IMR-90 (cell line): ENCODE results near the gene PITPNC1. TPM values are rescaled to one million over a fixed set of nuclear protein-coding genes. Genes with fewer than 3 reads are reported as not detected.
"Not testable (repeated sequence)": the region's sequence is repeated elsewhere in the genome, so short reads cannot be mapped to it uniquely, and the experiment has no call there.

Experiments used
- ATAC-seq: fragments of 200-7000 bp; cut with Tn5 transposase; 2 replicates; pipeline ENCODE4 v1.9.1; 2020; ENCODE audit warnings: low read depth, mild to moderate bottlenecking, moderate library complexity
- BruUV-seq: library from RNA; stranded (reverse); fragments of 400-500 nt; replicated peaks from 2 replicates; lab custom pipeline; 2021; lab: Mats Ljungman, UMichigan
- CTCF ChIA-PET: fragments of 300-600 bp; formaldehyde crosslinking; extraction: SDS; loops from one replicate; lab custom pipeline; 2021; ENCODE audit warnings: antibody characterized with exemption; lab: Yijun Ruan, JAX
- POLR2A ChIA-PET: fragments of 300-600 bp; sonication (Branson Sonifier 250); formaldehyde crosslinking; loops from one replicate; lab custom pipeline; 2022; ENCODE audit warnings: antibody characterized with exemption; ENCODE audit not compliant: unreplicated experiment; lab: Charles Lee
- DNase-seq: peaks from one replicate; pipeline ENCODE4 v3.0.0; 2013
- H2AFZ ChIP-seq: replicated peaks from 2 replicates; pipeline ENCODE3; 2013; ENCODE audit warnings: low read length, mild to moderate bottlenecking; ENCODE audit not compliant: poor library complexity
- H2AK5ac ChIP-seq: 2 replicates; pipeline ENCODE4 v1.6.1; 2013; ENCODE audit warnings: low read depth, low read length, inconsistent platforms
- H2AK9ac ChIP-seq: replicated peaks from 2 replicates; pipeline ENCODE3; 2013; ENCODE audit warnings: mild to moderate bottlenecking, low read depth, low read length, moderate library complexity; ENCODE audit not compliant: poor library complexity
- H2BK120ac ChIP-seq: 2 replicates; pipeline ENCODE4 v1.6.1; 2013; ENCODE audit warnings: low read depth, low read length, inconsistent platforms
- H2BK15ac ChIP-seq: 3 replicates; pipeline ENCODE4 v1.6.1; 2013; ENCODE audit warnings: low read depth, low read length, inconsistent platforms
- H2BK20ac ChIP-seq: 2 replicates; pipeline ENCODE4 v1.6.1; 2013; ENCODE audit warnings: low read depth, mild to moderate bottlenecking, inconsistent platforms, low read length, moderate library complexity
- H2BK5ac ChIP-seq: 2 replicates; pipeline ENCODE4 v1.6.1; 2013; ENCODE audit warnings: mild to moderate bottlenecking, low read depth, low read length, inconsistent platforms; ENCODE audit not compliant: poor library complexity, severe bottlenecking
- H3K14ac ChIP-seq: replicated peaks from 2 replicates; pipeline ENCODE4 v1.6.1; 2013; ENCODE audit warnings: low read depth, low read length, inconsistent platforms
- H3K18ac ChIP-seq: 2 replicates; pipeline ENCODE4 v1.6.1; 2013; ENCODE audit warnings: low read depth, low read length, control low read depth
- H3K23ac ChIP-seq: 2 replicates; pipeline ENCODE4 v1.6.1; 2013; ENCODE audit warnings: low read depth, low read length, inconsistent platforms
- H3K27ac ChIP-seq: 2 replicates; pipeline ENCODE4 v1.5.1; 2013; ENCODE audit warnings: mild to moderate bottlenecking, control low read depth, low read length; ENCODE audit not compliant: insufficient read depth
- H3K27me3 ChIP-seq: 2 replicates; pipeline ENCODE4 v1.6.1; 2013; ENCODE audit warnings: low read length; ENCODE audit not compliant: control insufficient read depth, insufficient read depth
- H3K36me3 ChIP-seq: 2 replicates; pipeline ENCODE4 v1.6.1; 2013; ENCODE audit warnings: low read length, mixed read lengths; ENCODE audit not compliant: control insufficient read depth, insufficient read depth
- H3K4ac ChIP-seq: 2 replicates; pipeline ENCODE4 v1.6.1; 2013; ENCODE audit warnings: low read depth, low read length, inconsistent platforms
- H3K4me1 ChIP-seq: 2 replicates; pipeline ENCODE4 v1.6.1; 2013; ENCODE audit warnings: low read length, mixed read lengths; ENCODE audit not compliant: control insufficient read depth, insufficient read depth
- H3K4me2 ChIP-seq: 2 replicates; pipeline ENCODE4 v1.6.1; 2013; ENCODE audit warnings: low read depth, mild to moderate bottlenecking, control low read depth, low read length, moderate library complexity
- H3K4me3 ChIP-seq: 2 replicates; pipeline ENCODE4 v1.5.1; 2013; ENCODE audit warnings: low read depth, mild to moderate bottlenecking, control low read depth, low read length, moderate library complexity; ENCODE audit not compliant: insufficient read depth
- H3K56ac ChIP-seq: 2 replicates; pipeline ENCODE4 v1.6.1; 2013; ENCODE audit warnings: low read length, inconsistent platforms; ENCODE audit not compliant: insufficient read depth; ENCODE audit errors: extremely low read depth
- H3K79me1 ChIP-seq, 2 experiments: 2 replicates each; pipeline ENCODE4 v1.6.1; 2013; ENCODE audit warnings: low read length in 2 of 2, inconsistent platforms in 1 of 2, low read depth in 1 of 2
- H3K9ac ChIP-seq: 2 replicates; pipeline ENCODE4 v1.6.1; 2013; ENCODE audit warnings: low read depth, low read length, control low read depth
- H3K9me1 ChIP-seq: 2 replicates; pipeline ENCODE4 v1.6.1; 2013; ENCODE audit warnings: low read length, inconsistent platforms; ENCODE audit not compliant: insufficient read depth
- H3K9me3 ChIP-seq: 2 replicates; pipeline ENCODE4 v1.6.1; 2013; ENCODE audit warnings: low read length; ENCODE audit not compliant: control insufficient read depth, insufficient read depth
- H4K20me1 ChIP-seq: 2 replicates; pipeline ENCODE4 v1.6.1; 2013; ENCODE audit warnings: low read length, inconsistent platforms; ENCODE audit not compliant: insufficient read depth
- H4K5ac ChIP-seq: 2 replicates; pipeline ENCODE4 v1.6.1; 2013; ENCODE audit warnings: mild to moderate bottlenecking, low read depth, low read length, control low read depth
- H4K8ac ChIP-seq, 2 experiments: 2 replicates each; pipeline ENCODE4 v1.6.1; 2013; ENCODE audit warnings: low read depth in 2 of 2, low read length in 2 of 2, control low read depth in 1 of 2, inconsistent platforms in 1 of 2
- H4K91ac ChIP-seq: 2 replicates; pipeline ENCODE4 v1.6.1; 2013; ENCODE audit warnings: low read depth, low read length, inconsistent platforms; ENCODE audit not compliant: insufficient read depth
- WGBS, 2 experiments: methylation state at CpG; one replicate each; pipeline versions ENCODE4 v1.1.5 to v1.1.7; 2013; ENCODE audit warnings: missing lambda C conversion rate in 2 of 2; ENCODE audit not compliant: insufficient read length in 1 of 2; ENCODE audit errors: extremely low coverage in 2 of 2; 5-methylcytosine and 5-hydroxymethylcytosine counted together
- dilution Hi-C: fragments of 300-500 bp; cut with HindIII; formaldehyde crosslinking; loops from one replicate; pipeline ENCODE4 v1.14.3; 2018; ENCODE audit warnings: low sequenced_read_pairs; ENCODE audit not compliant: unreplicated experiment
- in situ Hi-C: fragments of 300-500 bp; cut with MboI; formaldehyde crosslinking; loops from 3 replicates; pipeline ENCODE4 v1.14.3; 2019; ENCODE audit warnings: low sequenced_read_pairs, inconsistent platforms, mixed read lengths
- intact Hi-C: fragments of 100-400 bp; cut with micrococcal nuclease; formaldehyde crosslinking; loops from 2 replicates; pipeline ENCODE4 v1.10.0; 2022
- polyA plus RNA-seq, 3 experiments: library from polyadenylated mRNA; depleted of rRNA; stranded (reverse); fragments of >200 nt; gene quantifications; 2 replicates each; pipeline ENCODE4 v1.2.3, GENCODE V29; 2012; ENCODE audit warnings: low replicate concordance in 1 of 3
- total RNA-seq: library from RNA; depleted of rRNA; stranded (reverse); fragments of >200 nt; gene quantifications from 2 replicates; pipeline ENCODE4 v1.2.3, GENCODE V29; 2012

PITPNC1 gene
- total and polyA plus RNA-seq, 2 of the 4 experiments (the other 2 are of a cell fraction): 4.1 TPM

GRCh38 chr17:67727152-67728039 lies 350.3 kb downstream of the PITPNC1 start:
- H3K9me1 ChIP-seq, H2AK5ac ChIP-seq, H2BK20ac ChIP-seq, ATAC-seq, BruUV-seq, H2AFZ ChIP-seq, H3K56ac ChIP-seq, H3K9me3 ChIP-seq, H3K14ac ChIP-seq, H3K4me3 ChIP-seq, H2BK15ac ChIP-seq, H4K5ac ChIP-seq, H3K27ac ChIP-seq, dilution Hi-C loops, DNase-seq, in situ Hi-C loops, H3K27me3 ChIP-seq, H2BK5ac ChIP-seq, intact Hi-C loops, H3K4me1 ChIP-seq, H3K9ac ChIP-seq, POLR2A ChIA-PET, H2BK120ac ChIP-seq, H3K18ac ChIP-seq, H4K20me1 ChIP-seq, H4K91ac ChIP-seq, H4K8ac ChIP-seq, H3K4ac ChIP-seq, H3K23ac ChIP-seq, H3K4me2 ChIP-seq: not testable (repeated sequence)
- WGBS, 2 experiments: 100% methylated on average over 3 of the region's 15 CpGs; no CpG with 5 or more reads in 1 of the 2 experiments
- CTCF ChIA-PET: interaction anchor here (0.6 kb wide), 1 partner anchor 611 kb away, joined by 4 read pairs; no protein-coding TSS in a partner anchor
- Histone ChIP-seq H3K79me1 (peaks cover 12 to 19% of the 10 kb centered on the region in 2 experiments; a peak in 3 of 4 replicates), H3K36me3 (peaks cover 59% of the 10 kb centered on the region), H2AK9ac (peak overlapping the region; percentile 42)
